Osteoblast (primary cell): Measurements from ENCODE around the gene TRMT2A. TPM values are rescaled to one million over a fixed set of nuclear protein-coding genes. Genes with fewer than 3 reads are reported as not detected.
A peak's percentile ranks its signal among the peaks of the same experiment; 100 is the strongest.

Experiments
- DNase-seq: peaks from one replicate; pipeline ENCODE4 v3.0.0; 2011; ENCODE audit warnings: low spot score, mixed read lengths; ENCODE audit not compliant: insufficient read length; ENCODE audit errors: missing footprints
- H2AFZ ChIP-seq: 2 replicates; pipeline ENCODE4 v1.6.0; 2011; ENCODE audit warnings: mild to moderate bottlenecking, low read length
- H3K27ac ChIP-seq: 2 replicates; pipeline ENCODE4 v1.5.1; 2011; ENCODE audit warnings: mild to moderate bottlenecking, low read depth, low read length, moderate library complexity
- H3K27me3 ChIP-seq: 2 replicates; pipeline ENCODE4 v1.6.0; 2012; ENCODE audit warnings: mild to moderate bottlenecking, control low read depth, inconsistent platforms, low read length, moderate library complexity; ENCODE audit not compliant: insufficient read depth
- H3K36me3 ChIP-seq: 2 replicates; pipeline ENCODE4 v1.5.1; 2011; ENCODE audit warnings: mild to moderate bottlenecking, low read length, control low read depth, moderate library complexity; ENCODE audit not compliant: insufficient read depth
- H3K4me1 ChIP-seq: 2 replicates; pipeline ENCODE4 v1.5.1; 2011; ENCODE audit warnings: mild to moderate bottlenecking, low read length, control low read depth, moderate library complexity; ENCODE audit not compliant: insufficient read depth
- H3K4me2 ChIP-seq: 2 replicates; pipeline ENCODE4 v1.6.0; 2011; ENCODE audit warnings: mild to moderate bottlenecking, low read length; ENCODE audit not compliant: insufficient read depth
- H3K4me3 ChIP-seq: fragments of 200-600 bp; sonication (generic); 3 replicates; pipeline ENCODE4 v1.5.1; 2012; ENCODE audit warnings: mild to moderate bottlenecking, low read length, inconsistent platforms; ENCODE audit not compliant: insufficient read depth
- H3K79me2 ChIP-seq: 2 replicates; pipeline ENCODE4 v1.6.0; 2012; ENCODE audit warnings: mild to moderate bottlenecking, low read length, control low read depth, inconsistent platforms; ENCODE audit not compliant: insufficient read depth
- H3K9me3 ChIP-seq: 2 replicates; pipeline ENCODE4 v1.5.1; 2011; ENCODE audit warnings: low read depth, low read length, control low read depth
- H4K20me1 ChIP-seq: 2 replicates; pipeline ENCODE4 v1.6.0; 2012; ENCODE audit warnings: mild to moderate bottlenecking, low read length, control low read depth; ENCODE audit not compliant: insufficient read depth
- total RNA-seq: library from RNA; depleted of rRNA; stranded (reverse); fragments of >200 nt; gene quantifications from 2 replicates; pipeline ENCODE4 v1.2.3, GENCODE V29; 2012
- TF ChIP-seq, protein P1 (sequence below): IDR thresholded peaks from 2 replicates; pipeline ENCODE4 v1.5.1; 2011; ENCODE audit warnings: mild to moderate bottlenecking, low read depth, low read length, moderate library complexity; ENCODE audit errors: extremely low read depth

The TRMT2A gene
- total RNA-seq, 1 donor, result 43.8 TPM

DNA sequence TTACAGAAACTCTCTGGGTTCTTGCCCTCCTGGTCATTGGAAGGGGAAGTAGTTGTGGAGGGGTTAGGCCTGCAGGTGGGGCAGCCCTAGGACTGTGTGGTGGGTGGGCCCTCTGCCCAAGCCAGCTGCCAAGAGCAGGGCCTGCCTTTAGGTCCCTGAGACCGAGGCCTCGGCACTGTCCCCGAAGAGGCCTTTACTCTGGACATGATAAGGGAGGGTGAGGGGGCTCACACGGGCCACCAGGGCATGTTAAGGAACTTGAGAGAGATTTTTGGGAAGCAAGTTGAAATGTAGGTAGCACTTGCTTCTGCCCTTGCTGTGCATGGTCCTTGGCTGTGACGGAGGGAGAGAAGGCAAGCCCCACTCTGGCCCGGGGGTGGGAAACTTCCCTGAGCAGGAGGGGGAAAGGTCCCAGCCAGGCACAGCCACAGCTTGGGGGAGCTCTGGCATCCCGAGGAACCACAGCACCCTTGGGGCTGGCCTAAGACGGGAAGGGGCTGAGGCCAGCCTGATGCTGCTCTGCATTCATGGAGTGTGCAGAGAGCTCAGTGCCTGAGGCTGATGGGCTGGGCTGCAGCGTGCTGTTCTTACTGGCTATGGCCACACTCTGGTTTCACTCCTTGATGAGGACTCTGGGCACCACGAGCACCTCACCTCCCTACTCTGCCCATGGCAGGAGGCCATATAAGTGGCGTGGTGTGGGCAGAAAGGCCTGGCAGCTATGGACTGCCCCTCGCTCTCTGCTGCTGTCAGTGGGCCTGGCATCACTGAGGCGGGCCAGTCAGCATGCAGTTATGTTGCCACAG is 8.9 kb downstream of the TRMT2A start:
- H3K79me2 ChIP-seq, result peaks cover 34% of the 10 kb centered on the region
- no peaks in the 10 kb centered on the region for H3K9me3 ChIP-seq
- H3K27me3 ChIP-seq, result no peaks in the 10 kb centered on the region
- H4K20me1 ChIP-seq, result peaks cover 9% of the 10 kb centered on the region
- H3K27ac ChIP-seq, result no peak overlapping the region
- peak; percentile 82 for DNase-seq
- no peak overlapping the region for H2AFZ ChIP-seq
- H3K4me2 ChIP-seq, result no peak overlapping the region
- no peak overlapping the region for H3K4me3 ChIP-seq
- TF ChIP-seq, protein P1, sequence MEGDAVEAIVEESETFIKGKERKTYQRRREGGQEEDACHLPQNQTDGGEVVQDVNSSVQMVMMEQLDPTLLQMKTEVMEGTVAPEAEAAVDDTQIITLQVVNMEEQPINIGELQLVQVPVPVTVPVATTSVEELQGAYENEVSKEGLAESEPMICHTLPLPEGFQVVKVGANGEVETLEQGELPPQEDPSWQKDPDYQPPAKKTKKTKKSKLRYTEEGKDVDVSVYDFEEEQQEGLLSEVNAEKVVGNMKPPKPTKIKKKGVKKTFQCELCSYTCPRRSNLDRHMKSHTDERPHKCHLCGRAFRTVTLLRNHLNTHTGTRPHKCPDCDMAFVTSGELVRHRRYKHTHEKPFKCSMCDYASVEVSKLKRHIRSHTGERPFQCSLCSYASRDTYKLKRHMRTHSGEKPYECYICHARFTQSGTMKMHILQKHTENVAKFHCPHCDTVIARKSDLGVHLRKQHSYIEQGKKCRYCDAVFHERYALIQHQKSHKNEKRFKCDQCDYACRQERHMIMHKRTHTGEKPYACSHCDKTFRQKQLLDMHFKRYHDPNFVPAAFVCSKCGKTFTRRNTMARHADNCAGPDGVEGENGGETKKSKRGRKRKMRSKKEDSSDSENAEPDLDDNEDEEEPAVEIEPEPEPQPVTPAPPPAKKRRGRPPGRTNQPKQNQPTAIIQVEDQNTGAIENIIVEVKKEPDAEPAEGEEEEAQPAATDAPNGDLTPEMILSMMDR, result no peak
- H3K4me1 ChIP-seq, result no peaks in the 10 kb centered on the region
- H3K36me3 ChIP-seq, result peaks cover 83% of the 10 kb centered on the region

DNA sequence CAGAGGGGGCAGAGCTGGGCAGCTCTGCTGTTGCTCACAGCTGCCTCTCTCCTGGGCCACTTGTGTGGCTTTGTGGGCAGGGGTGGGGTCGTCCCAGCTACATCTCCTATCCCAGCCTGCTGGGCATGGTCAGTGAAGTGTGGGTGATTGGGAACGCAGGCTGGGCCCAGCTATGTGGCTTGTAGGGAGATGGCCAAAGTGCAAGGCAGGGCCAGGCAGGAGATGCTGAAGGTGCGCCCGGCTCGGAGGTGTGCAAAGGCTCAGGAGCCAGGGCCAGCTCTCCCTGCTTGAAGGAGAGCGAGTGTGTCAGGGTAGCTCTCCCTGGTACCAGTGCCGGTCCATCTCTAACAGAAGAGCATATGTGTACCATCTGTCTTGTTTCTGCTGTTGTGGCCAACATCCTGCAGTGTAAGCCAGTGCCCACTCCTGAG is 9.5 kb downstream of the TRMT2A start:
- H3K4me1 ChIP-seq, result no peaks in the 10 kb centered on the region
- no peak overlapping the region for H3K27ac ChIP-seq
- H3K9me3 ChIP-seq, result no peaks in the 10 kb centered on the region
- H4K20me1 ChIP-seq, result peaks cover 9% of the 10 kb centered on the region
- no peak overlapping the region for H3K4me3 ChIP-seq
- peaks cover 38% of the 10 kb centered on the region for H3K79me2 ChIP-seq
- TF ChIP-seq, protein P1, result no peak
- no peaks in the 10 kb centered on the region for H3K27me3 ChIP-seq
- H3K36me3 ChIP-seq, result peaks cover 80% of the 10 kb centered on the region
- DNase-seq, result peak; percentile 78
- H3K4me2 ChIP-seq, result no peak overlapping the region
- no peak overlapping the region for H2AFZ ChIP-seq

GRCh38 chr22:20106849-20107237 is 10.2 kb downstream of the TRMT2A start:
- Histone ChIP-seq H3K4me3 (no peak overlapping the region), H2AFZ (no peak overlapping the region), H4K20me1 (peaks cover 14% of the 10 kb centered on the region), H3K4me1 (no peaks in the 10 kb centered on the region), H3K9me3 (no peaks in the 10 kb centered on the region), H3K79me2 (peaks cover 45% of the 10 kb centered on the region), H3K4me2 (no peak overlapping the region), H3K36me3 (peaks cover 78% of the 10 kb centered on the region), H3K27ac (no peak overlapping the region), H3K27me3 (no peaks in the 10 kb centered on the region)
- TF ChIP-seq, protein P1, result no peak
- peak; percentile 75 for DNase-seq

DNA sequence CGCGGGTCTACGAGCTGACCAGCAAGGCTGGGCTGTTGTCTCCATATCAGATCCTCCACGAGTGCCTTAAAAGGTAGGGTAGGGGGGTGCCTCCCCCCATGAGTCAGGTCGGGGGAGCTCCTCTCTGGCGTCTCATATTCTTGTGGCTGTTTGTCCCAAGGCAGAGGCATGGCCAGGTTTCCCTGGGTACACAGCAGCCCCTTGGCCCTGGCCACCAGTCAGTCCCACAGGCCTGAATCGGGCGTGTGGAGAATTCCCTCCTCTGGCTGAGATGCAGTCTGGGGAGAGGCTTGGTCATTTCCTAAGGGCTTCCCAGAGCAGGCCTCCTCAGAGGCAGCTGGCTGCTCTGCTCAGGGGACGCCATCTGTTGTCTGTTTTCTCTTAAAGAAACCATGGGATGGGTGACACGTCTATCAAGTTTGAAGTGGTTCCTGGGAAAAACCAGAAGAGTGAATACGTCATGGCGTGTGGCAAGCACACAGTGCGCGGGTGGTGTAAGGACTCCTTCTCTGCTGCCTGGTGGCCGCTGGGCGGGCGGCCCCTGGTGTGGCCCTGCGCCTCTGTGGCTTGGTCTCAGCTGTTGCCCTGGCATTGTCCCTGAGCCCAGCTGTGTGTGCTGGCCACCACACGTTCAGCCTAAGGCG is 10.7 kb downstream of the TRMT2A start:
- no peaks in the 10 kb centered on the region for H3K4me1 ChIP-seq
- no peak overlapping the region for H3K4me3 ChIP-seq
- DNase-seq, result peak; percentile 74
- H3K27me3 ChIP-seq, result no peaks in the 10 kb centered on the region
- TF ChIP-seq, protein P1, result no peak
- peaks cover 18% of the 10 kb centered on the region for H4K20me1 ChIP-seq
- H3K36me3 ChIP-seq, result peaks cover 77% of the 10 kb centered on the region
- H2AFZ ChIP-seq, result no peak overlapping the region
- H3K4me2 ChIP-seq, result no peak overlapping the region
- peaks cover 50% of the 10 kb centered on the region for H3K79me2 ChIP-seq
- no peaks in the 10 kb centered on the region for H3K9me3 ChIP-seq
- no peak overlapping the region for H3K27ac ChIP-seq
